HG03439 (cell line): Measurements from ENCODE around the gene EPAS1.

Experiments used
- ATAC-seq: cut with Tn5 transposase; IDR thresholded peaks from one replicate; pipeline ENCODE4 v1.9.1; 2021; ENCODE audit warnings: mild to moderate bottlenecking, moderate library complexity; ENCODE audit not compliant: unreplicated experiment

Gene EPAS1

GRCh38 chr2:46273225-46273863 lies 23.9 kb upstream of the EPAS1 start:
- ATAC-seq, result no peak

GRCh38 chr2:46273919-46274318 lies 23.3 kb upstream of the EPAS1 start:
- ATAC-seq, result no peak

GRCh38 chr2:46274586-46274985 lies 22.6 kb upstream of the EPAS1 start:
- ATAC-seq, result no peak

GRCh38 chr2:46275995-46276394 lies 21.2 kb upstream of the EPAS1 start:
- ATAC-seq, result no peak

GRCh38 chr2:46276642-46277041 lies 20.6 kb upstream of the EPAS1 start:
- ATAC-seq, result no peak

GRCh38 chr2:46277431-46278190 lies 19.6 kb upstream of the EPAS1 start:
- ATAC-seq, result no peak

GRCh38 chr2:46278952-46279351 lies 18.3 kb upstream of the EPAS1 start:
- no peak for ATAC-seq

GRCh38 chr2:46281939-46282338 lies 15.3 kb upstream of the EPAS1 start:
- ATAC-seq, result no peak

- ATAC-seq, result no peak
Measured at GRCh38 chr2:46283693-46284092, 13.5 kb upstream of the EPAS1 start.

- no peak for ATAC-seq
Measured at GRCh38 chr2:46284260-46284659, 12.9 kb upstream of the EPAS1 start.

GRCh38 chr2:46284796-46285195 lies 12.4 kb upstream of the EPAS1 start:
- ATAC-seq, result no peak

GRCh38 chr2:46286715-46287114 lies 10.5 kb upstream of the EPAS1 start:
- ATAC-seq, result no peak

- no peak for ATAC-seq
Measured at GRCh38 chr2:46290078-46290477, 7.1 kb upstream of the EPAS1 start.

- no peak for ATAC-seq
Measured at GRCh38 chr2:46293466-46293865, 3.7 kb upstream of the EPAS1 start.

- no peak for ATAC-seq
Measured at GRCh38 chr2:46294176-46294836, 2.9 kb upstream of the EPAS1 start.

- no peak for ATAC-seq
Measured at GRCh38 chr2:46296216-46296839, 879 bp upstream of the EPAS1 start.

GRCh38 chr2:46297546-46298271 lies 502 bp downstream of the EPAS1 start:
- peak; percentile 41 for ATAC-seq

- no peak for ATAC-seq
Measured at GRCh38 chr2:46298272-46298521, 990 bp downstream of the EPAS1 start.

GRCh38 chr2:46298522-46299353 lies 1.5 kb downstream of the EPAS1 start:
- ATAC-seq, result no peak
